Transverse colon (tissue), 4 donors: ENCODE data around the gene HEPN1. TPM values are rescaled to one million over a fixed set of nuclear protein-coding genes. Genes with fewer than 3 reads are reported as not detected.
A peak's percentile ranks its signal among the peaks of the same experiment; 100 is the strongest.

Experiments
- DNase-seq: peaks from one replicate; pipeline ENCODE4 v3.0.0-alpha.2; 2019
- H3K27ac ChIP-seq, 4 donors: fragments of 200-600 bp; sonication (generic); 2 replicates each; pipeline ENCODE4 v1.5.1; 2016 to 2018; ENCODE audit warnings: inconsistent platforms in 4 of 4
- H3K27me3 ChIP-seq: fragments of 200-600 bp; sonication (generic); 2 replicates; pipeline ENCODE4 v1.5.1; 2017; ENCODE audit warnings: inconsistent platforms
- H3K36me3 ChIP-seq, 4 donors: fragments of 200-600 bp; sonication (generic); 2 replicates each; pipeline ENCODE4 v1.5.1; 2017 to 2019; ENCODE audit warnings: inconsistent platforms in 4 of 4
- H3K4me1 ChIP-seq, 4 donors: fragments of 200-600 bp; sonication (generic); 2 replicates each; pipeline ENCODE4 v1.5.1; 2017 to 2020; ENCODE audit warnings: inconsistent platforms in 4 of 4
- H3K4me3 ChIP-seq, 4 donors: fragments of 200-600 bp; sonication (generic); 1 replicate in 1 of 4; 2 replicates in 3 of 4; pipeline versions ENCODE4 v1.5.1 to v1.6.1; 2017 to 2019; ENCODE audit warnings: inconsistent platforms in 4 of 4
- H3K9me3 ChIP-seq, 2 donors: fragments of 200-600 bp; sonication (generic); 2 replicates each; pipeline ENCODE4 v1.5.1; 2017 to 2019; ENCODE audit warnings: inconsistent platforms in 2 of 2
- EP300 ChIP-seq: sonication (generic); formaldehyde crosslinking; IDR thresholded peaks from one replicate; pipeline ENCODE4 v1.6.1; 2017; ENCODE audit warnings: antibody characterized with exemption, low read depth
- POLR2A ChIP-seq: fragments of 450-650 bp; IDR thresholded peaks from one replicate; pipeline ENCODE4 v1.6.1; 2016; ENCODE audit warnings: antibody characterized with exemption, mild to moderate bottlenecking, moderate library complexity
- POLR2AphosphoS5 ChIP-seq, 3 donors: sonication (generic); formaldehyde crosslinking; IDR thresholded peaks; one replicate each; pipeline ENCODE4 v1.6.1; 2016; ENCODE audit warnings: antibody characterized with exemption in 3 of 3
- WGBS, 2 donors: methylation state at CpG; one replicate each; pipeline ENCODE4 v1.1.5; 2018; ENCODE audit warnings: low coverage in 1 of 2; 5-methylcytosine and 5-hydroxymethylcytosine counted together
- in situ Hi-C, 4 donors: fragments of 200-750 bp; cut with MboI; loops; one replicate each; pipeline versions ENCODE4 v1.15.0 to v1.15.1; 2017; ENCODE audit warnings: low sequenced_read_pairs in 3 of 4, low pct_ligation_motif_present in 1 of 4, low pct_unique_long_range_greater_than_20kb in 1 of 4
- intact Hi-C: fragments of 100-400 bp; cut with DNase I; formaldehyde crosslinking; loops from one replicate; pipeline ENCODE4 v1.15.1; 2023; ENCODE audit warnings: low total_unique reads
- total RNA-seq, 4 donors: library from RNA; depleted of rRNA; stranded (reverse); fragments of >200 nt; gene quantifications; one replicate each; pipeline ENCODE4 v1.1.0, GENCODE V29; 2016
- TF ChIP-seq, protein P1 (sequence below), 5 experiments: fragments of 200-600 bp in 3 of 5; fragments of 450-650 bp in 2 of 5; sonication (generic) in 3 of 5; IDR thresholded peaks; 1 replicate in 2 of 5; 2 replicates in 3 of 5; pipeline ENCODE4 v1.5.1; 2016 to 2017; ENCODE audit warnings: antibody characterized with exemption in 5 of 5, inconsistent platforms in 3 of 5, mild to moderate bottlenecking in 2 of 5, moderate library complexity in 1 of 5

The HEPN1 gene
- total RNA-seq, 4 donors from 2014 or later: not detected

- H3K36me3 ChIP-seq: no peaks in the 10 kb centered on the region
- H3K27me3 ChIP-seq: peaks cover 37% of the 10 kb centered on the region
- 56% methylated on average over 3 of the region's 3 CpGs; no CpG with 5 or more reads in 1 of the 2 donors for WGBS, 2 donors
- H3K4me1 ChIP-seq: peaks cover 0 to 17% (median 9%) of the 10 kb centered on the region in 4 donors
- TF ChIP-seq EP300 (no peak), POLR2A (no peak), POLR2AphosphoS5 (IDR thresholded peaks at IDR 0.05) (no peak)
- TF ChIP-seq, protein P1, sequence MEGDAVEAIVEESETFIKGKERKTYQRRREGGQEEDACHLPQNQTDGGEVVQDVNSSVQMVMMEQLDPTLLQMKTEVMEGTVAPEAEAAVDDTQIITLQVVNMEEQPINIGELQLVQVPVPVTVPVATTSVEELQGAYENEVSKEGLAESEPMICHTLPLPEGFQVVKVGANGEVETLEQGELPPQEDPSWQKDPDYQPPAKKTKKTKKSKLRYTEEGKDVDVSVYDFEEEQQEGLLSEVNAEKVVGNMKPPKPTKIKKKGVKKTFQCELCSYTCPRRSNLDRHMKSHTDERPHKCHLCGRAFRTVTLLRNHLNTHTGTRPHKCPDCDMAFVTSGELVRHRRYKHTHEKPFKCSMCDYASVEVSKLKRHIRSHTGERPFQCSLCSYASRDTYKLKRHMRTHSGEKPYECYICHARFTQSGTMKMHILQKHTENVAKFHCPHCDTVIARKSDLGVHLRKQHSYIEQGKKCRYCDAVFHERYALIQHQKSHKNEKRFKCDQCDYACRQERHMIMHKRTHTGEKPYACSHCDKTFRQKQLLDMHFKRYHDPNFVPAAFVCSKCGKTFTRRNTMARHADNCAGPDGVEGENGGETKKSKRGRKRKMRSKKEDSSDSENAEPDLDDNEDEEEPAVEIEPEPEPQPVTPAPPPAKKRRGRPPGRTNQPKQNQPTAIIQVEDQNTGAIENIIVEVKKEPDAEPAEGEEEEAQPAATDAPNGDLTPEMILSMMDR (IDR thresholded peaks at IDR 0.05): no peak
- H3K4me3 ChIP-seq: peak overlapping the region in 1 of 4 donors; percentile 65
- no peak overlapping the region for H3K27ac ChIP-seq
- no peaks in the 10 kb centered on the region for H3K9me3 ChIP-seq
- DNase-seq: no peak
- intact Hi-C loops (no loop called here), in situ Hi-C loops (no loop called here)
Measured at GRCh38 chr11:124875401-124875800, 43.6 kb upstream of the HEPN1 start.

GRCh38 chr11:124875943-124876817 is 42.9 kb upstream of the HEPN1 start:
- Histone ChIP-seq H3K4me3 (peak overlapping the region; percentile 33 to 65 (median 42)), H3K4me1 (peaks cover 0 to 17% (median 9%) of the 10 kb centered on the region in 4 donors), H3K27me3 (peaks cover 30% of the 10 kb centered on the region), H3K27ac (peak overlapping the region; percentile 70 to 88 (median 86)), H3K36me3 (no peaks in the 10 kb centered on the region), H3K9me3 (no peaks in the 10 kb centered on the region)
- 2% methylated on average over 38 of the region's 69 CpGs; no CpG with 5 or more reads in 1 of the 2 donors for WGBS, 2 donors
- TF ChIP-seq POLR2AphosphoS5 (IDR thresholded peaks at IDR 0.05) (peak in 2 of 3 donors; percentile 54 to 56), EP300 (no peak), POLR2A (peak; percentile 35)
- TF ChIP-seq, protein P1 (IDR thresholded peaks at IDR 0.05): peak; percentile 47 to 86 (median 73)
- intact Hi-C loops: no loop called here
- DNase-seq: peak; percentile 84
- in situ Hi-C loops: no loop called here

DNA sequence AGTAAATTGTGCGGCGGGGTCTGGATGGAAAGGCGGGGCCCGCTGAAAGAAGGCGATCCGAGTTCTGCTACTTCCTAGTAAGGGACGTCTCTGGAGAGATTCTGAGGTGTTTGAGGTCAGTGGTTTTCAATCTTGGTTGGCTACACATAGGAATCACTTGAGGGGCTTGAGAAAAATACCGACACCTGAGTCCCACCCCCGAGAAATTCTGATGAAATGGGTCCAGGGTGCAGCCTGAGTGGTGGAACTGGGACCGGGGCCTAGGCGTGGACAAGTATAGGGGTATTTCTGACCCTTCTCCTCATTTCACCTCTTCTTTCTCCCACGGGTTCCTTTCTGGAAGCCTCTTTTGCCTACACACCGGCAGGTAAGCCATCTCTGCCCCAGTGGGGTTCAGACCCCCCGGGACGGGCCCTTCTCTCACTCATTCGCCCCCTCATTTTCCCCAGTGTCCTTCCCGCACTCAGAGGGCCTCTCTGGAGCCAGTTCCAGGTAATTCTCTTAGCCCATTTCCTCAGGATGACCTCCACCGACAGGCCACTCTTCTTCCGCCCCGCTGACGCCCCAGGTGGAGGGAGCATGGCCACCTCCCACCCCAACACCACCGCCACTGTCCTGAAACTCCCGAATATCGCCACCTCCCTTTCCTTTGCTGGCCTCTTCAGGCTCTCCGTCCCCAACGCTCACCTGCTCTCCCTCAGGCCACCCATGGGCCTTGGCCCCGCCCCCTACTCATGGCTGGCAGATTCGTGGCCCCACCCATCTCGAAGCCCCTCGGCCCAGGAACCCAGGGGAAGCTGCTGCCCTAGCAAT is 42.0 kb upstream of the HEPN1 start:
- peak overlapping the region; percentile 70 to 88 (median 86) for H3K27ac ChIP-seq
- H3K4me3 ChIP-seq: peak overlapping the region in 3 of 4 donors; percentile 40 to 65 (median 44)
- intact Hi-C loops: no loop called here
- H3K4me1 ChIP-seq: peaks cover 0 to 18% (median 9%) of the 10 kb centered on the region in 4 donors
- DNase-seq: no peak
- no peaks in the 10 kb centered on the region for H3K36me3 ChIP-seq
- no peak for TF ChIP-seq POLR2A
- TF ChIP-seq, protein P1 (IDR thresholded peaks at IDR 0.05): no peak
- TF ChIP-seq EP300: no peak
- in situ Hi-C loops: no loop called here
- peaks cover 21% of the 10 kb centered on the region for H3K27me3 ChIP-seq
- 9 to 52% methylated on average over 9 to 28 of the region's 30 CpGs for WGBS, 2 donors
- H3K9me3 ChIP-seq: no peaks in the 10 kb centered on the region

DNA sequence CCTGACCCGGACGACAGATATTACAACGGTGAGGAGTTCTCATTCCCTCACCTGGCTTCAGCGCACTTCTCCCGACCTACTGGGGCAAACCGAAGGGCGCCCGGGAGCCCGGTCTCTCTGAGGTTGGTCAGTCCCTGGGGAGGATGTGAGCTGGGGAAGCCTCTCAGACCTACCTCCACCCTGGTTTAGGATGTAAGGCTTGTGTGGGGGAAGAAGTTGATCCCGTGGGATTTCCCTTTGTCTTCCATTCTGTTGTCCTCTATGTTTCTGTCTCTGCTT is 41.5 kb upstream of the HEPN1 start:
- Histone ChIP-seq H3K9me3 (no peaks in the 10 kb centered on the region), H3K27ac (peak overlapping the region in 2 of 4 donors; percentile 70 to 86), H3K36me3 (no peaks in the 10 kb centered on the region), H3K4me3 (no peak overlapping the region), H3K27me3 (peaks cover 16% of the 10 kb centered on the region), H3K4me1 (peaks cover 0 to 23% (median 9%) of the 10 kb centered on the region in 4 donors)
- DNase-seq: no peak
- TF ChIP-seq EP300: no peak
- intact Hi-C loops: no loop called here
- in situ Hi-C loops: no loop called here
- 83 to 85% methylated on average over 1 to 10 of the region's 10 CpGs for WGBS, 2 donors
